IMR-90 (cell line): ENCODE measurements around the gene SKP1. TPM values are rescaled to one million over a fixed set of nuclear protein-coding genes. Genes with fewer than 3 reads are reported as not detected.

Experiments used
- ATAC-seq: fragments of 200-7000 bp; cut with Tn5 transposase; 2 replicates; pipeline ENCODE4 v1.9.1; 2020; ENCODE audit warnings: low read depth, mild to moderate bottlenecking, moderate library complexity
- BruUV-seq: library from RNA; stranded (reverse); fragments of 400-500 nt; replicated peaks from 2 replicates; lab custom pipeline; 2021; lab: Mats Ljungman, UMichigan
- CTCF ChIA-PET: fragments of 300-600 bp; formaldehyde crosslinking; extraction: SDS; loops from one replicate; lab custom pipeline; 2021; ENCODE audit warnings: antibody characterized with exemption; lab: Yijun Ruan, JAX
- POLR2A ChIA-PET: fragments of 300-600 bp; sonication (Branson Sonifier 250); formaldehyde crosslinking; loops from one replicate; lab custom pipeline; 2022; ENCODE audit warnings: antibody characterized with exemption; ENCODE audit not compliant: unreplicated experiment; lab: Charles Lee
- DNase-seq: peaks from one replicate; pipeline ENCODE4 v3.0.0; 2013
- H2AFZ ChIP-seq: replicated peaks from 2 replicates; pipeline ENCODE3; 2013; ENCODE audit warnings: low read length, mild to moderate bottlenecking; ENCODE audit not compliant: poor library complexity
- H2AK5ac ChIP-seq: 2 replicates; pipeline ENCODE4 v1.6.1; 2013; ENCODE audit warnings: low read depth, low read length, inconsistent platforms
- H2AK9ac ChIP-seq: replicated peaks from 2 replicates; pipeline ENCODE3; 2013; ENCODE audit warnings: mild to moderate bottlenecking, low read depth, low read length, moderate library complexity; ENCODE audit not compliant: poor library complexity
- H2BK120ac ChIP-seq: 2 replicates; pipeline ENCODE4 v1.6.1; 2013; ENCODE audit warnings: low read depth, low read length, inconsistent platforms
- H2BK15ac ChIP-seq: 3 replicates; pipeline ENCODE4 v1.6.1; 2013; ENCODE audit warnings: low read depth, low read length, inconsistent platforms
- H2BK20ac ChIP-seq: 2 replicates; pipeline ENCODE4 v1.6.1; 2013; ENCODE audit warnings: low read depth, mild to moderate bottlenecking, inconsistent platforms, low read length, moderate library complexity
- H2BK5ac ChIP-seq: 2 replicates; pipeline ENCODE4 v1.6.1; 2013; ENCODE audit warnings: mild to moderate bottlenecking, low read depth, low read length, inconsistent platforms; ENCODE audit not compliant: poor library complexity, severe bottlenecking
- H3K14ac ChIP-seq: replicated peaks from 2 replicates; pipeline ENCODE4 v1.6.1; 2013; ENCODE audit warnings: low read depth, low read length, inconsistent platforms
- H3K18ac ChIP-seq: 2 replicates; pipeline ENCODE4 v1.6.1; 2013; ENCODE audit warnings: low read depth, low read length, control low read depth
- H3K23ac ChIP-seq: 2 replicates; pipeline ENCODE4 v1.6.1; 2013; ENCODE audit warnings: low read depth, low read length, inconsistent platforms
- H3K27ac ChIP-seq: 2 replicates; pipeline ENCODE4 v1.5.1; 2013; ENCODE audit warnings: mild to moderate bottlenecking, control low read depth, low read length; ENCODE audit not compliant: insufficient read depth
- H3K27me3 ChIP-seq: 2 replicates; pipeline ENCODE4 v1.6.1; 2013; ENCODE audit warnings: low read length; ENCODE audit not compliant: control insufficient read depth, insufficient read depth
- H3K36me3 ChIP-seq: 2 replicates; pipeline ENCODE4 v1.6.1; 2013; ENCODE audit warnings: low read length, mixed read lengths; ENCODE audit not compliant: control insufficient read depth, insufficient read depth
- H3K4ac ChIP-seq: 2 replicates; pipeline ENCODE4 v1.6.1; 2013; ENCODE audit warnings: low read depth, low read length, inconsistent platforms
- H3K4me1 ChIP-seq: 2 replicates; pipeline ENCODE4 v1.6.1; 2013; ENCODE audit warnings: low read length, mixed read lengths; ENCODE audit not compliant: control insufficient read depth, insufficient read depth
- H3K4me2 ChIP-seq: 2 replicates; pipeline ENCODE4 v1.6.1; 2013; ENCODE audit warnings: low read depth, mild to moderate bottlenecking, control low read depth, low read length, moderate library complexity
- H3K4me3 ChIP-seq: 2 replicates; pipeline ENCODE4 v1.5.1; 2013; ENCODE audit warnings: low read depth, mild to moderate bottlenecking, control low read depth, low read length, moderate library complexity; ENCODE audit not compliant: insufficient read depth
- H3K56ac ChIP-seq: 2 replicates; pipeline ENCODE4 v1.6.1; 2013; ENCODE audit warnings: low read length, inconsistent platforms; ENCODE audit not compliant: insufficient read depth; ENCODE audit errors: extremely low read depth
- H3K79me1 ChIP-seq, 2 experiments: 2 replicates each; pipeline ENCODE4 v1.6.1; 2013; ENCODE audit warnings: low read length in 2 of 2, inconsistent platforms in 1 of 2, low read depth in 1 of 2
- H3K9ac ChIP-seq: 2 replicates; pipeline ENCODE4 v1.6.1; 2013; ENCODE audit warnings: low read depth, low read length, control low read depth
- H3K9me1 ChIP-seq: 2 replicates; pipeline ENCODE4 v1.6.1; 2013; ENCODE audit warnings: low read length, inconsistent platforms; ENCODE audit not compliant: insufficient read depth
- H3K9me3 ChIP-seq: 2 replicates; pipeline ENCODE4 v1.6.1; 2013; ENCODE audit warnings: low read length; ENCODE audit not compliant: control insufficient read depth, insufficient read depth
- H4K20me1 ChIP-seq: 2 replicates; pipeline ENCODE4 v1.6.1; 2013; ENCODE audit warnings: low read length, inconsistent platforms; ENCODE audit not compliant: insufficient read depth
- H4K5ac ChIP-seq: 2 replicates; pipeline ENCODE4 v1.6.1; 2013; ENCODE audit warnings: mild to moderate bottlenecking, low read depth, low read length, control low read depth
- H4K8ac ChIP-seq, 2 experiments: 2 replicates each; pipeline ENCODE4 v1.6.1; 2013; ENCODE audit warnings: low read depth in 2 of 2, low read length in 2 of 2, control low read depth in 1 of 2, inconsistent platforms in 1 of 2
- H4K91ac ChIP-seq: 2 replicates; pipeline ENCODE4 v1.6.1; 2013; ENCODE audit warnings: low read depth, low read length, inconsistent platforms; ENCODE audit not compliant: insufficient read depth
- BHLHE40 ChIP-seq: fragments of 150-350 bp; IDR thresholded peaks from 2 replicates; pipeline ENCODE4 v1.6.1; 2016; ENCODE audit warnings: mild to moderate bottlenecking, low read depth, low read length
- CEBPB ChIP-seq: IDR thresholded peaks from 2 replicates; pipeline ENCODE4 v1.6.1; 2012; ENCODE audit warnings: low read depth, low read length, improper control_type of control experiment
- CHD1 ChIP-seq: IDR thresholded peaks from 2 replicates; pipeline ENCODE4 v1.6.1; 2012; ENCODE audit warnings: low read depth, low read length, improper control_type of control experiment
- CTCF ChIP-seq: conservative IDR thresholded peaks from 2 replicates; pipeline ENCODE4 v1.5.1; 2012; ENCODE audit warnings: mild to moderate bottlenecking, low read depth, low read length, improper control_type of control experiment
- FOS ChIP-seq: fragments of 150-350 bp; IDR thresholded peaks from 2 replicates; pipeline ENCODE4 v1.6.1; 2016; ENCODE audit warnings: low read depth, low read length
- MAFK ChIP-seq: IDR thresholded peaks from 2 replicates; pipeline ENCODE4 v1.6.1; 2012; ENCODE audit warnings: low read depth, low read length, improper control_type of control experiment
- MAZ ChIP-seq: IDR thresholded peaks from 2 replicates; pipeline ENCODE4 v1.6.1; 2012; ENCODE audit warnings: low read depth, mild to moderate bottlenecking, low read length, improper control_type of control experiment, moderate library complexity, borderline replicate concordance
- MXI1 ChIP-seq: IDR thresholded peaks from 2 replicates; pipeline ENCODE4 v1.6.1; 2012; ENCODE audit warnings: low read depth, mild to moderate bottlenecking, low read length, moderate library complexity, borderline replicate concordance
- NFE2L2 ChIP-seq: fragments of 150-350 bp; IDR thresholded peaks from 2 replicates; pipeline ENCODE4 v1.6.1; 2016; ENCODE audit warnings: low read depth, mild to moderate bottlenecking, low read length
- POLR2A ChIP-seq: IDR thresholded peaks from 2 replicates; pipeline ENCODE4 v1.6.1; 2012; ENCODE audit warnings: mild to moderate bottlenecking, low read depth, low read length
- RAD21 ChIP-seq: IDR thresholded peaks from 2 replicates; pipeline ENCODE4 v1.6.1; 2012; ENCODE audit warnings: low read length, improper control_type of control experiment
- RCOR1 ChIP-seq: IDR thresholded peaks from 2 replicates; pipeline ENCODE4 v1.6.1; 2012; ENCODE audit warnings: mild to moderate bottlenecking, low read length, improper control_type of control experiment; ENCODE audit not compliant: insufficient replicate concordance
- RFX5 ChIP-seq: IDR thresholded peaks from 2 replicates; pipeline ENCODE4 v1.8.0; 2012; ENCODE audit warnings: low read depth, mild to moderate bottlenecking, low read length, moderate library complexity
- SMC3 ChIP-seq: fragments of 150-350 bp; IDR thresholded peaks from 2 replicates; pipeline ENCODE4 v1.6.1; 2016; ENCODE audit warnings: low read depth, mild to moderate bottlenecking, antibody characterized with exemption, low read length, moderate library complexity
- WGBS, 2 experiments: methylation state at CpG; one replicate each; pipeline versions ENCODE4 v1.1.5 to v1.1.7; 2013; ENCODE audit warnings: missing lambda C conversion rate in 2 of 2; ENCODE audit not compliant: insufficient read length in 1 of 2; ENCODE audit errors: extremely low coverage in 2 of 2; 5-methylcytosine and 5-hydroxymethylcytosine counted together
- dilution Hi-C: fragments of 300-500 bp; cut with HindIII; formaldehyde crosslinking; loops from one replicate; pipeline ENCODE4 v1.14.3; 2018; ENCODE audit warnings: low sequenced_read_pairs; ENCODE audit not compliant: unreplicated experiment
- in situ Hi-C: fragments of 300-500 bp; cut with MboI; formaldehyde crosslinking; loops from 3 replicates; pipeline ENCODE4 v1.14.3; 2019; ENCODE audit warnings: low sequenced_read_pairs, inconsistent platforms, mixed read lengths
- intact Hi-C: fragments of 100-400 bp; cut with micrococcal nuclease; formaldehyde crosslinking; loops from 2 replicates; pipeline ENCODE4 v1.10.0; 2022
- polyA plus RNA-seq, 3 experiments: library from polyadenylated mRNA; depleted of rRNA; stranded (reverse); fragments of >200 nt; gene quantifications; 2 replicates each; pipeline ENCODE4 v1.2.3, GENCODE V29; 2012; ENCODE audit warnings: low replicate concordance in 1 of 3
- total RNA-seq: library from RNA; depleted of rRNA; stranded (reverse); fragments of >200 nt; gene quantifications from 2 replicates; pipeline ENCODE4 v1.2.3, GENCODE V29; 2012
- TF ChIP-seq, protein P1 (sequence below): fragments of 150-350 bp; IDR thresholded peaks from 2 replicates; pipeline ENCODE4 v1.6.1; 2017; ENCODE audit warnings: mild to moderate bottlenecking, antibody characterized with exemption, low read length, low read depth

Gene SKP1
- total and polyA plus RNA-seq, 2 of the 4 experiments (the other 2 are of a cell fraction), result 206 to 618 TPM

- Histone ChIP-seq H2BK5ac (no peak overlapping the region), H2BK20ac (no peak overlapping the region), H3K9me1 (peaks cover 3% of the 10 kb centered on the region; the same call in 1 of the 2 replicates), H3K4ac (no peak overlapping the region), H2AK9ac (no peak overlapping the region), H3K9me3 (no peaks in the 10 kb centered on the region), H3K9ac (no peak overlapping the region), H2AFZ (no peak overlapping the region), H4K8ac (no peak overlapping the region), H3K4me1 (peaks cover 4% of the 10 kb centered on the region), H3K56ac (no peak overlapping the region), H4K5ac (no peak overlapping the region), H3K23ac (no peak overlapping the region), H4K20me1 (no peaks in the 10 kb centered on the region), H2BK15ac (no peak overlapping the region), H4K91ac (no peak overlapping the region), H3K14ac (no peak overlapping the region), H3K4me2 (no peak overlapping the region), H3K18ac (no peak overlapping the region), H3K27me3 (peaks cover 11% of the 10 kb centered on the region), H3K79me1 (no peaks in the 10 kb centered on the region), H3K4me3 (no peak overlapping the region), H3K27ac (no peak overlapping the region), H2BK120ac (no peak overlapping the region), H2AK5ac (no peak overlapping the region), H3K36me3 (no peaks in the 10 kb centered on the region)
- dilution Hi-C loops, result no loop called here
- no peak for ATAC-seq
- BruUV-seq, result no TSS peak
- in situ Hi-C loops, result no loop called here
- 70% methylated on average over 2 of the region's 11 CpGs; no CpG with 5 or more reads in 1 of the 2 experiments for WGBS, 2 experiments
- POLR2A ChIA-PET, result no interaction called here
- no peak for DNase-seq
- intact Hi-C loops, result no loop called here
- TF ChIP-seq NFE2L2, result no peak
- no peak for TF ChIP-seq MAZ
- no peak for TF ChIP-seq POLR2A
- TF ChIP-seq, protein P1, sequence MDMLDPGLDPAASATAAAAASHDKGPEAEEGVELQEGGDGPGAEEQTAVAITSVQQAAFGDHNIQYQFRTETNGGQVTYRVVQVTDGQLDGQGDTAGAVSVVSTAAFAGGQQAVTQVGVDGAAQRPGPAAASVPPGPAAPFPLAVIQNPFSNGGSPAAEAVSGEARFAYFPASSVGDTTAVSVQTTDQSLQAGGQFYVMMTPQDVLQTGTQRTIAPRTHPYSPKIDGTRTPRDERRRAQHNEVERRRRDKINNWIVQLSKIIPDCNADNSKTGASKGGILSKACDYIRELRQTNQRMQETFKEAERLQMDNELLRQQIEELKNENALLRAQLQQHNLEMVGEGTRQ, result no peak
- TF ChIP-seq MAFK, result no peak
- no peak for TF ChIP-seq RAD21
- no peak for TF ChIP-seq RFX5
- no peak for TF ChIP-seq SMC3
- no peak for TF ChIP-seq CHD1
- TF ChIP-seq CEBPB, result no peak
- no peak for TF ChIP-seq RCOR1
- no peak for TF ChIP-seq CTCF
- no peak for TF ChIP-seq MXI1
- no peak for TF ChIP-seq BHLHE40
- no peak for TF ChIP-seq FOS
- CTCF ChIA-PET, result interaction anchor here (0.5 to 1.2 kb wide), 2 partner anchors 34 to 60 kb away, joined by 3 read pairs; no protein-coding TSS in a partner anchor
These were observed 77.4 kb downstream of the SKP1 start for GRCh38 chr5:134099288-134099872.
